GM19463 (cell line): Measurements from ENCODE around the gene CNKSR1.

Source experiments
- ATAC-seq: cut with Tn5 transposase; IDR thresholded peaks from one replicate; pipeline ENCODE4 v1.9.1; 2021; ENCODE audit warnings: mild to moderate bottlenecking, moderate library complexity; ENCODE audit not compliant: unreplicated experiment

Gene CNKSR1

GRCh38 chr1:26177182-26177684 is at the start of gene CNKSR1:
TSS of gene CNKSR1 (plus strand) at chr1:26177491. CDS start at chr1:26177548, 57 bp downstream.
- no peak for ATAC-seq

GRCh38 chr1:26129778-26130177 is 47.5 kb upstream of the CNKSR1 start:
- no peak for ATAC-seq

DNA sequence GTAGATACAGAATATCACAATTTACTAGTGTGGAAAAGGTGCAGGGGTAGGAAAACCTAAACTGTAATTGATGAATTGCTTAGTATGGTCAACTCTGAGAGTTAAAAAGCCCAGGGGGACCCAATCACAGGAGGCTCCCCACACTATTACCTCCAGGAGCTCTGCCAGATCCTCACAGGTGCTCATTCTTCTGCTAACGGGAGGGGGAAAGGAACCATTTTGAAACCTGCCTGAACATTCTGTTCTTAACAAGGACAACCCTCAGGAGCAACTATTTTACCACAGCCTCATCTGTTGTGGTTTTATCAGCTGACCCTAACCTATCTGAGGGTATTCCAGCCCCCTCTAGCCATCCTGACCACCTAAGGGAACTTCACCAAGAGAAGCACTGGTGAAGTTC is 46.6 kb upstream of the CNKSR1 start:
- ATAC-seq = no peak

DNA sequence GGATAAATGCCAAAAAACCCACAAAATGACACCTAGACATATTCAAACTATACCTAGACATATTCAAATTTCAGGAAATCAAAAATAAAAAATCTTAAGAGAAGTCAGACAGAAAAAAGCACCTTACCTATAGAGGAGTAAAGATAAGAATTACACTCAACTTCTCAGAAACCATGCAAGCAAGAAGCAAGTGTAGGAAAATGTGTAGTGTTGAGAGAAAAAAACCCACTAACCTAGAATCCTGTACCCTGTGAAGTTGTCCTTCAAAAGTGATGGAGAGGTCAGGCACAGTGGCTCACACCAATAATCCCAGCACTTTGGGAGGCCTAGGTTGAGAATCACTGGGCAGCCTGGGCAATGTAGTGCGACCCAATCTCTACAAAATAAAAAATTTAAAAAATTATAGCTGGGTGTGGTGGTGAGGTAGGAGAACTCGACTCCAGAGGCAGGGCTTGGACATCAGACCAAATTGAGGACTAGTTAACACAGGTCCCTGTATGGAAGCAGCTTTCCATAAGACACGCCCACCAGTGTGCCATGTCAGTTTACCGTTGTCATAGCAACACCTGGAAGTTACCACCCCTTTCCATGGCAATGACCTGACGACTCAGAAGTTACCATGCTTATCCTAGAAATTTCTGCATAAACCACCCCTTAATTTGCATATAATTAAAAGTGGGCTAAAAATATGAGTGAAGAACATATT is 45.0 kb upstream of the CNKSR1 start:
- ATAC-seq = no peak

GRCh38 chr1:26132834-26133167 is 44.5 kb upstream of the CNKSR1 start:
- ATAC-seq = no peak

GRCh38 chr1:26134466-26134865 is 42.8 kb upstream of the CNKSR1 start:
- ATAC-seq = no peak

DNA sequence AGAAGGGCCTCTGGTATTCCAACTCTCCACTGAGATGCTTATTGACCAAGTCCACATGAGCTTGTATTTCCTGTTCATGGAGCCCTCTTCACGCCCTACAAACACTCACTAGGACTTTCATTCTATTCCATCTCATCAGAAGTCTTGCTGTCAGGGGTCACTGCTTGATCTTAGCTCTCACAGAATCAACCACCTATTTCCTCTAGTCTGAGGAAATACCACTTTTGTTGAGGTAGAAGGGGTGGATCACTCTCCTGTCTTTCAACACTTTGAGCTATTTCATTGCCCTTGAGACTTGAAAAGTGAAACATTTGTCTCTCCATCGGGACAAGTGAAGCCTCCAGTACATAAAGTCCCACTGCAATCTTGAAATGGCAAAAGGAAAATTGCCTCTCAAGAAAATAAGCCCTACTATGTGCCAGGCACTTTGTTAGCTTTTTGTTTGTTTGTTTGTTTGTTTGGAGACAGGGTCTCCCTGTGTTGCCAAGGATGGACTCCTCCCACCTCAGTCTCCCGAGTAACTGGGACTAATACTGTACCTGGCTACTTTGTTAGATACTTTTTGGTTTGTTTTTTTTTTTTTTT is 38.2 kb upstream of the CNKSR1 start:
- ATAC-seq = no peak

GRCh38 chr1:26142159-26142558 is 35.1 kb upstream of the CNKSR1 start:
- no peak for ATAC-seq

DNA sequence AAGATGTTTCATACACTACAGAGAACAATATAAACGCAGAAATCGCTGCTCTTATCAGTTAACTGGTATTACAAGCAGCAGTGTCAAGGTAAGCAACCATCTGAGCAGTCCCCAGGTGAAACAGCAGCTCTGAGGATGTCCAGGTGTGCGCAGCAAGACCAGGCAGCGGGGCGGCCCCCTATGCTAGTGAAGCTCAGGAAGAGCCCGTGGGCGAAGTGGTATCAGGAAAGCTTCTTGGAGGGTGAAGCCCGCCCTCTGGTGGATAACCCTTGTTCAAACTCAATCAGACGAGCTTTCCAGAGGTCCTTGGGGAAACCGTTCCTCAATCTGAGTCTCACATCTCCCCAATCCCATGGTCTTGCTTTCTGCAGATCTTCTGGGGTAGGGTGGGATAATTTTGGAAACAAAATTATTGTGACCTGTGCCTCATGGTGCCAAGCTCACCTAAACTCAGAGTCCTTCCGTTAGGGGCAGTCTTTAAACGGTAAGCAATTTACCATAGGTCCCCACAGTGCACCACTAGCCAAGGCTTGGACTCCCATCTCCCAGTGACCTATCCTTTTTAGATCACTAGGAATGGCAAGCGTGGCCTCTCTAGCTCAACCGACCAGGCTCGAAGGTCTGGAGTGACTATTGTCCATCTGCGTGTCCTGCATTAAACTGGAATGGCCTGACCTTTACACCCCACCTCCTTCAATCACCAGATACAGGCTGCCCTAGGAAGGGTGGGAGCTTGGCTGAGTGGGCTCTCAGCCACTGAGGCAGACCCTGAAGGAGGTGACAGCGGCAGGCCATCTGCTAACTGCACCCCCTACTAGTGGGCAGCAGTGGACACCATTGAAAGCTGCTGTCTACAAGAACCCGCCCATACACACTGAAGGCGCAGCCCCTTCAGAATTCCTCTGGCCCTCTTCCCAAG is 32.0 kb upstream of the CNKSR1 start:
- ATAC-seq = no peak

- ATAC-seq = no peak
These were observed 31.4 kb upstream of the CNKSR1 start for GRCh38 chr1:26145960-26146294.

DNA sequence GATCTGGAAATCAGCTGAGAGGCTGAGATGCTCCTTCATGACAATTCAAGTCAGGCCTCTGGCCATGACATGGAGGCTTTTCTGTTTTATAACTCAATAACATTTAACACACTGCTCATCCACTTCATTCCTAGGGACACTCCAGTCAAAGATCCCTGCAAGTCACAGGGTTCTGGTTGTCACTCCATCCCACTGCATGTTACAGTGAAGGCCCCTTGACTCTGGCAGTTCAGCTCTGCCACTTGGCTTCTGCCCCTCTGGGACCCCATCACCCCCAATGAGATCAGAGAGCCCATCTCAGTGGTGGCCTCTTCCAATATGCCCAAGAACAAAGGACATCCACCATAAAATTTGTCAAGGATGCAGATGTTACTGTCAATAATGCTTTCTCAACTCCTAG is 28.4 kb upstream of the CNKSR1 start:
- ATAC-seq = no peak

DNA sequence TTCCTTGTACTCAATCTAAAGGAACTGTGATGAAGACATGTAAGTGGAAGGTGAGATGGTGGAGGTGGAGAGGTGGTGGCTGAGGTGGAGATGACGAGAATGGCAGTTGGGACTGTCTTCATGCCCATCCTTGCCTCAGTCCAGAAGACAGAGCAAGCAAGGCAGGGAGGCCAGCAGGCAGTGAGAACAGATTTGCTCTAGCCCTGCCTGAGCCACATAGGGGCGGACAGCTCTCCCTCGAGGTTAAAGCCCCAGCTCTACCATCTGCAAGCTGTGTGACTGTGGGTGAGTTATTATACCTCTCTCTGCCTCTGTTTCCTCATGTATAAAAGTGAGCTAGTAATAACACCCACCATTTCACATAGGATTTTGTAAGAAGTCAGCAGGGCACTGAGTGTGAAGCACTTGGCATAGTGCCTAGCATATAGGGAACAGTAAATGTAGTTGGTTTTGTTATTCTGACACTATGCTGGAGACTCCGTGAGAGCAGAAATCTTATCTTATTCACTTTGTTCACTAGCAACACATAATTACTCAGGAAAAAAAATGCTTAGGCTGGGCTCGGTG is 23.2 kb upstream of the CNKSR1 start:
- ATAC-seq = no peak

GRCh38 chr1:26154750-26155149 is 22.5 kb upstream of the CNKSR1 start:
- no peak for ATAC-seq

- ATAC-seq = no peak
These were observed 21.7 kb upstream of the CNKSR1 start for GRCh38 chr1:26155370-26156284.

DNA sequence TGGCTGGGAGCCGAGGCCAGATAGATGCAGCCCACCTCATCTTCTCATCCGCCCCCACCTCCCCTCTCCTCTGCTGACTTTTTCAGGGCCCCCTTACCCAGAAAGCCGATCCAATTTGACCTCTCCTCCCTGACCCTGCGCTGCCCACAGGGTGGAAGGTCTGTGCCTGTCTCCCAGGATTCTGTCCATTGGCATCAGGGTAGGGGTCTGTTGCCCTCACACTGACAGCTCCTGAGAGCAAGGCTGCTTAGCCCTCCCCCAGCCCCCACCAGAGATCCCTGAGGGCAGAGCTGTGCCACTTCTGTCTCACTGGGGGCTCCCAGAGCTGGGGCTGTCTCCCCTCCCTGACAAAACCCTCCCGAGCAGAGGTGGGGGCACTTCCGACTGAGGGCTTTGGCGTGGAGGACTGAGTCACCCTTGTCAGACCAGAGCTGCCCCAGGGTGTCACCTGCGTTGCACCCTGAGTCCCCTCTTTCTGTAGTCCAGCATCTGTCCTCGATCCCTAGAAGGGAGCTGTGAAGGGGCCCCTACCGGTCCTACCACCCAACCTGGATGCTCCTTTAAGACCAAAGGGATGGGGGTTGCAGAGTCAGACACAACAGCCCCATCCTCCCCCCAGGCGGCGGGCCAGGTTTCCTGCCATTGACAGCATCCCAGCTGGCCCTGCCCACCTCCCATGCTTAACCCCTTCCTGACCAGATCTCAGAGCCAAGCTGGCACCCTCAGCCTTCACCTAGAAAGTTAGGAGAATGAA is 20.8 kb upstream of the CNKSR1 start:
- no peak for ATAC-seq

DNA sequence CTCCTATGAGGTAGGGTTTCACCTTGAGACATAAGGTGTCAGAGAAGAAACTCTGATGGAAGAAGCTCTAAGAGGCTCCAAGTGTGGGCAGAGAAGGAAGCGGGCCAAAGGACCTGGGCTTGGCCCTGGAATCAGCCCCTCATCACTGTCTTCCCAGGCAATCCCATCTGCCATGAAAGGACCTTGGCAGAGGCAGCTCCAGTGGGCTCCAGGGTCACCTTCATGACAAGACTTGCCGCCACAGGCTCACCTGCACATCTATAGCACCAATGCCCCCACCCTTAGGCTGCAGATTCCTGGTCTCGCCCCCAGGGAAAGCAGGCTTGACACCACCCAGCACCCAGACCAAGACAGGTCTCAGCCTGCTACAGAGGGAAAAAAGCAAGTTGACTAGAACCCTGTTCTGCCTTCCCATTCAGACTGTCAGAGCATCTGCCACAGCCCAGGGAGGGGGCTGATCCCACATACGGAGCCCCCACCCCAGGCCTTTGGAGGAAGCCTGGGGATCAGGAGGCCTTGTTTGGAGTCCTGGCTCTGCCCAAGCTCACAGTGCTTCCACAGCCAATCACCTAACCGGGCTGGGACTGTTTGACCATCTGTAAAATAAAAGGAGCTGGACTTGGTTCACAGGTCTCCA is 18.9 kb upstream of the CNKSR1 start:
- ATAC-seq = no peak

DNA sequence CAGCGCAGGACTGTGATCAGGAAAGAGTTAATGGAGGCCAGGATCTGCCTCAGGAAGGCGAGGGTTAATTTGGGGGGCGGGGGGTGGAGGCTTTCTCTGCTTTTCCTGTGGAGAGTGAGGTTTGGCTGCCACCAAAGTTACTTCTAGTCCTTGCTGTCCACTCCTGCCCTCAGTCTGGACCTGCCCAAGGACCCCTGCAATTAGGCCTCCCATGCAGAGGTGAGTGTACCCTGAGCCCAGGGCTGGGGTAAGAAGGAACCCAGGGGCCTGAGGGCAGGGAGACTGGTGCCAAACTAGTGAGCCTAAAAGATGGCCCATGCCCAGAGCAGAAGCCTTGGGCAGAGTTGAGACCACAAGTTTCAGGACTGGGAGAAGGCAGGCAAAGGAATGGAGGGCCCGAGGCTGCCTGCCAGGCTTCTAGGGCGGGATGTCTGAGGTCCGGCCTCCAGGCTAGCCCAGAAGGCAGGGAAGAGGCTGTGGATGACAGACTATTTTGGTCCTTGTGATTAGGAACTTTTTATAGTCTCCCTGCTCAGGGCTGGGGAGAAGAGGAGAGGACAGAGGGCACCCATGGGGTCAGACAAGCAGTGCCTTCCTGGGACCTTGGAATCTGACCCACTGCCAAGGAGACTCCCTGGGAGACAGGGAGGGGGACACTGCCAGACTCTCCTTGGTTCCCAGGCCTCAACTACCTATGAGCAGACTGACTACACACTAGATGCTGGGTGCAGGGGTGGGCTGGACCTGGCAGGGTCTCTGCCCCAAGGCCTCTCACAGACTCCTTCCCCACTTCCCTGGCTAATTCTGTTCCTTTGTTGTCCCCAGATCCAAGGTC is 18.2 kb upstream of the CNKSR1 start, which contains the start of gene FAM110D:
Gene FAM110D, plus strand, starts transcription at position 172 of the 835 bp plus-strand sequence. CDS start 2,213 bp downstream, outside the sequence.
- no peak for ATAC-seq

DNA sequence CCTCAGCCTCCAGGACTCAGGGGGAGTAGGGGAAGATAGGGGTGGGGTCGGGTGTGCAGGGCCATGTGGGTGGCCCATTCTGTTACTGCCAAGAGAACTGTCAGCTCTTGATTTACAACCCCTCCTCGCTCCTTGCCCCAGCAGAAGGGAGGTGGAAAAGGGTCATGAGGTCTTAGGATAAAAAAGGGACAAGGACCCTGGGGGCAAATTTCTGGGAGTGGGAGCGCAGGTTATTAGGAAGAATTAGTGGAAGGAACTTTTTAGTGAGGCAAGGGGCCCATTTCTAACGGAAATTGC is 17.6 kb upstream of the CNKSR1 start:
- no peak for ATAC-seq
